B cell (primary cell): ENCODE data around the gene SEZ6L. TPM values are rescaled to one million over a fixed set of nuclear protein-coding genes. Genes with fewer than 3 reads are reported as not detected.

Experiments used
- ATAC-seq: fragments of 200-7000 bp; cut with Tn5 transposase; one replicate; pipeline ENCODE4 v1.10.0; 2021; ENCODE audit warnings: low read depth, mild to moderate bottlenecking, moderate number of reproducible peaks, moderate library complexity
- CTCF ChIA-PET: fragments of 350-600 bp; sonication (Branson Sonifier 250); formaldehyde crosslinking; loops from one replicate; lab custom pipeline; 2021; ENCODE audit warnings: antibody characterized with exemption, inconsistent platforms; lab: Charles Lee
- POLR2A ChIA-PET: fragments of 350-600 bp; sonication (Branson Sonifier 250); formaldehyde crosslinking; loops from one replicate; lab custom pipeline; 2021; ENCODE audit warnings: antibody characterized with exemption; lab: Charles Lee
- DNase-seq: peaks from one replicate; pipeline ENCODE4 v3.0.0; 2013
- H2AFZ ChIP-seq: 2 replicates; pipeline ENCODE4 v1.6.1; 2012; ENCODE audit warnings: mild to moderate bottlenecking, low read depth, low read length; ENCODE audit not compliant: insufficient read depth, poor library complexity, severe bottlenecking
- H3K27ac ChIP-seq, 2 donors: 1 replicate in 1 of 2; 2 replicates in 1 of 2; pipeline ENCODE4 v1.5.1; 2012 to 2013; ENCODE audit warnings: low read length in 2 of 2, mild to moderate bottlenecking in 2 of 2, moderate library complexity in 1 of 2
- H3K27me3 ChIP-seq, 4 experiments: fragments of 200-600 bp in 1 of 4; sonication (generic) in 1 of 4; replicated peaks in 1 of 4; 1 replicate in 2 of 4; 2 replicates in 2 of 4; pipeline versions ENCODE4 v1.6.1 to v1.7.0; 2013 to 2016; ENCODE audit warnings: low read length in 3 of 4, mild to moderate bottlenecking in 2 of 4, mixed read lengths in 1 of 4, moderate library complexity in 1 of 4; ENCODE audit not compliant: insufficient read depth in 4 of 4, control insufficient read depth in 3 of 4; ENCODE audit errors: control extremely low read depth in 1 of 4
- H3K36me3 ChIP-seq, 2 experiments: replicated peaks in 1 of 2; 1 replicate in 1 of 2; 2 replicates in 1 of 2; pipeline versions ENCODE4 v1.6.1 to v1.7.1; 2013; ENCODE audit warnings: low read length in 1 of 2; ENCODE audit not compliant: insufficient read depth in 2 of 2, control insufficient read depth in 1 of 2; ENCODE audit errors: control extremely low read depth in 1 of 2, extremely low read depth in 1 of 2
- H3K4me1 ChIP-seq, 2 donors: fragments of 200-600 bp in 1 of 2; sonication (generic) in 1 of 2; 1 replicate in 1 of 2; 2 replicates in 1 of 2; pipeline versions ENCODE4 v1.5.1 to v1.6.1; 2013 to 2017; ENCODE audit warnings: low read length in 2 of 2; ENCODE audit not compliant: control insufficient read depth in 2 of 2, insufficient read depth in 2 of 2
- H3K4me2 ChIP-seq: replicated peaks from 2 replicates; pipeline ENCODE3; 2012; ENCODE audit warnings: mild to moderate bottlenecking, low read depth, low read length; ENCODE audit not compliant: poor library complexity, severe bottlenecking
- H3K4me3 ChIP-seq, 5 experiments: fragments of 200-600 bp in 1 of 5; sonication (generic) in 1 of 5; 1 replicate in 3 of 5; 2 replicates in 2 of 5; pipeline versions ENCODE4 v1.5.1 to v1.7.0; 2011 to 2016; ENCODE audit warnings: low read length in 4 of 5, mild to moderate bottlenecking in 4 of 5, low read depth in 2 of 5, control low read depth in 1 of 5, moderate library complexity in 1 of 5; ENCODE audit not compliant: insufficient read depth in 1 of 5; ENCODE audit errors: control extremely low read depth in 1 of 5, extremely low read depth in 1 of 5
- H3K79me2 ChIP-seq: fragments of 200-600 bp; sonication (generic); one replicate; pipeline ENCODE4 v1.6.0; 2016; ENCODE audit warnings: low read length; ENCODE audit not compliant: control insufficient read depth, insufficient read depth
- H3K9ac ChIP-seq: fragments of 200-600 bp; sonication (generic); 2 replicates; pipeline ENCODE4 v1.6.1; 2017; ENCODE audit warnings: mild to moderate bottlenecking, low read length, moderate library complexity
- H3K9me3 ChIP-seq, 3 donors: one replicate each; pipeline versions ENCODE4 v1.6.1 to v1.7.1; 2013; ENCODE audit warnings: low read length in 2 of 3; ENCODE audit not compliant: control insufficient read depth in 2 of 3, insufficient read depth in 1 of 3; ENCODE audit errors: control extremely low read depth in 1 of 3
- H4K20me1 ChIP-seq: 2 replicates; pipeline ENCODE4 v1.6.0; 2012; ENCODE audit warnings: mild to moderate bottlenecking, low read length; ENCODE audit not compliant: insufficient read depth, control insufficient read depth, poor library complexity, severe bottlenecking
- H3K27ac Mint-ChIP-seq: one replicate; pipeline ENCODE4 v1.8.0; 2021; ENCODE audit warnings: mixed read lengths
- H3K27me3 Mint-ChIP-seq: one replicate; pipeline ENCODE4 v1.8.0; 2021; ENCODE audit warnings: mixed read lengths
- H3K4me1 Mint-ChIP-seq: one replicate; pipeline ENCODE4 v1.8.0; 2021; ENCODE audit warnings: mixed read lengths
- H3K4me3 Mint-ChIP-seq: one replicate; pipeline ENCODE4 v1.8.0; 2021; ENCODE audit warnings: mixed read lengths
- H3K9me3 Mint-ChIP-seq: one replicate; pipeline ENCODE4 v1.8.0; 2022; ENCODE audit warnings: mixed read lengths; ENCODE audit not compliant: insufficient read depth
- EZH2 ChIP-seq: IDR thresholded peaks from 2 replicates; pipeline ENCODE4 v1.6.1; 2012; ENCODE audit warnings: borderline replicate concordance, low read depth, mild to moderate bottlenecking, moderate library complexity, low read length; ENCODE audit not compliant: insufficient read depth, poor library complexity, severe bottlenecking
- WGBS: methylation state at CpG from one replicate; pipeline ENCODE4 v1.1.5; 2013; ENCODE audit warnings: missing lambda C conversion rate; ENCODE audit not compliant: insufficient coverage; 5-methylcytosine and 5-hydroxymethylcytosine counted together
- intact Hi-C: fragments of 100-400 bp; cut with micrococcal nuclease; formaldehyde crosslinking; loops from one replicate; pipeline ENCODE4 v1.10.0; 2022
- polyA plus RNA-seq: library from polyadenylated mRNA; depleted of rRNA; stranded (reverse); fragments of >200 nt; gene quantifications from 2 replicates; pipeline ENCODE4 v1.2.3, GENCODE V29; 2012
- total RNA-seq, 2 donors: library from RNA; stranded (reverse); fragments of 120-200 nt in 1 of 2; gene quantifications; 1 replicate in 1 of 2; 2 replicates in 1 of 2; pipeline versions ENCODE4 v1.2.3 to v1.2.4, GENCODE V29; 2013 to 2022
- TF ChIP-seq, protein P1 (sequence below): fragments of 200-600 bp; IDR thresholded peaks from one replicate; pipeline ENCODE4 v1.8.0; 2022; ENCODE audit warnings: antibody characterized with exemption, mild to moderate bottlenecking

SEZ6L gene
- total and polyA plus RNA-seq, 2 donors (not counting 1 experiment from before 2014, with no cell fraction given), result 0.04 TPM; not detected in 1

DNA sequence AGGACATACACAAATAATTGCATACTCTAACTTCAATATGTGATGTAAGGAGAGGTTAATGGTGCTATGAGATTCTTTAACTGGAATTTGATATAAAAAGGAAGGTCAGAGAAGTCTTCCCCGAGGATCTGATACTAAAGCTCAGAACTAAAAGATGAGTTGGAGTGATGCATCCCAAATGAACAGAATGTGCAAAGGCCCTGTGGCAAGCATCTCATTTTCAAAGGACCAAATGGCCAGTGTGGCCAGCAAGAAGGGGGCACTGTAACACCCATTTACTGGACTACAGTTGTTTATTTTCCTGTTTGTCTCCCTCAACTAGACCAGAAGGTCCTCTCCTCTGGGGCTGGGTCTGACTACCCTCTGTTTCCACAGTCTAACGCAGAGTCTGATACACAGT is 144.9 kb downstream of the SEZ6L start:
- Mint-ChIP-seq H3K4me3 (no peak overlapping the region), H3K4me1 (no peaks in the 10 kb centered on the region), H3K9me3 (no peaks in the 10 kb centered on the region), H3K27me3 (peaks cover 51% of the 10 kb centered on the region), H3K27ac (no peak overlapping the region)
- Histone ChIP-seq H3K36me3 (no peaks in the 10 kb centered on the region), H4K20me1 (no peaks in the 10 kb centered on the region), H3K4me2 (no peak overlapping the region), H3K9ac (no peak overlapping the region), H2AFZ (no peak overlapping the region), H3K4me1 (no peaks in the 10 kb centered on the region), H3K79me2 (no peaks in the 10 kb centered on the region), H3K27ac (no peak overlapping the region), H3K4me3 (no peak overlapping the region), H3K27me3 (peaks cover 0 to 8% (median 0%) of the 10 kb centered on the region in 4 experiments), H3K9me3 (no peaks in the 10 kb centered on the region)
- intact Hi-C loops, result no loop called here
- ChIA-PET POLR2A (no interaction called here), CTCF (no interaction called here)
- no peak for DNase-seq
- WGBS, result 94% methylated on average over 2 of the region's 2 CpGs
- TF ChIP-seq, protein P1, sequence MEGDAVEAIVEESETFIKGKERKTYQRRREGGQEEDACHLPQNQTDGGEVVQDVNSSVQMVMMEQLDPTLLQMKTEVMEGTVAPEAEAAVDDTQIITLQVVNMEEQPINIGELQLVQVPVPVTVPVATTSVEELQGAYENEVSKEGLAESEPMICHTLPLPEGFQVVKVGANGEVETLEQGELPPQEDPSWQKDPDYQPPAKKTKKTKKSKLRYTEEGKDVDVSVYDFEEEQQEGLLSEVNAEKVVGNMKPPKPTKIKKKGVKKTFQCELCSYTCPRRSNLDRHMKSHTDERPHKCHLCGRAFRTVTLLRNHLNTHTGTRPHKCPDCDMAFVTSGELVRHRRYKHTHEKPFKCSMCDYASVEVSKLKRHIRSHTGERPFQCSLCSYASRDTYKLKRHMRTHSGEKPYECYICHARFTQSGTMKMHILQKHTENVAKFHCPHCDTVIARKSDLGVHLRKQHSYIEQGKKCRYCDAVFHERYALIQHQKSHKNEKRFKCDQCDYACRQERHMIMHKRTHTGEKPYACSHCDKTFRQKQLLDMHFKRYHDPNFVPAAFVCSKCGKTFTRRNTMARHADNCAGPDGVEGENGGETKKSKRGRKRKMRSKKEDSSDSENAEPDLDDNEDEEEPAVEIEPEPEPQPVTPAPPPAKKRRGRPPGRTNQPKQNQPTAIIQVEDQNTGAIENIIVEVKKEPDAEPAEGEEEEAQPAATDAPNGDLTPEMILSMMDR, result no peak
- no peak for TF ChIP-seq EZH2
- ATAC-seq, result no peak

DNA sequence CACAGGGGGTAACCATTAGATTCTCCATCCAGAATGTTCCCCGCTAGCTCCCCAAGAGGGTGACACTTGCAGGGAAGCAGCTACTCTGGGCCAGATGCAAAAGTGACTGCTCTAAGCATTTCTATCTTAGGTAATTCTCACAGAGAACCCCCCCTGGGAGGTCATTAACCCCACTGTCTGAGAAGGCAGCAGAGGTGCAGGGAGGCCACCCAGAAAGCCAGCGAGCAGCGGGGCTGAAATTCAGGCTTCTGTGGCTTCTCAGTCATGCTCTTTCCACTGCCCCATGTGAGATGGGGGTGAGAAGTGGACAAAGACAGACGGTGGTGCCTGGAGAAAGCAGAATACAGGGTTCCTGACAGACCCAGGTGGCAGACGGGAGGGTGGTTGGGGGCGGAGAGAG is 145.4 kb downstream of the SEZ6L start:
- ChIA-PET POLR2A (no interaction called here), CTCF (no interaction called here)
- Histone ChIP-seq H4K20me1 (no peaks in the 10 kb centered on the region), H3K36me3 (no peaks in the 10 kb centered on the region), H3K9ac (no peak overlapping the region), H3K9me3 (no peaks in the 10 kb centered on the region), H3K27me3 (peaks cover 0 to 12% (median 0%) of the 10 kb centered on the region in 4 experiments), H2AFZ (no peak overlapping the region), H3K4me2 (no peak overlapping the region), H3K79me2 (no peaks in the 10 kb centered on the region), H3K27ac (no peak overlapping the region), H3K4me1 (no peaks in the 10 kb centered on the region), H3K4me3 (no peak overlapping the region)
- no peak for ATAC-seq
- no peak for TF ChIP-seq EZH2
- TF ChIP-seq, protein P1, result no peak
- intact Hi-C loops, result no loop called here
- WGBS, result 74% methylated on average over 6 of the region's 6 CpGs
- Mint-ChIP-seq H3K4me3 (no peak overlapping the region), H3K27ac (no peak overlapping the region), H3K27me3 (peaks cover 53% of the 10 kb centered on the region), H3K4me1 (no peaks in the 10 kb centered on the region), H3K9me3 (no peaks in the 10 kb centered on the region)
- DNase-seq, result no peak
